ENCODE measurements around the gene RRP8.

Gene RRP8

DNA sequence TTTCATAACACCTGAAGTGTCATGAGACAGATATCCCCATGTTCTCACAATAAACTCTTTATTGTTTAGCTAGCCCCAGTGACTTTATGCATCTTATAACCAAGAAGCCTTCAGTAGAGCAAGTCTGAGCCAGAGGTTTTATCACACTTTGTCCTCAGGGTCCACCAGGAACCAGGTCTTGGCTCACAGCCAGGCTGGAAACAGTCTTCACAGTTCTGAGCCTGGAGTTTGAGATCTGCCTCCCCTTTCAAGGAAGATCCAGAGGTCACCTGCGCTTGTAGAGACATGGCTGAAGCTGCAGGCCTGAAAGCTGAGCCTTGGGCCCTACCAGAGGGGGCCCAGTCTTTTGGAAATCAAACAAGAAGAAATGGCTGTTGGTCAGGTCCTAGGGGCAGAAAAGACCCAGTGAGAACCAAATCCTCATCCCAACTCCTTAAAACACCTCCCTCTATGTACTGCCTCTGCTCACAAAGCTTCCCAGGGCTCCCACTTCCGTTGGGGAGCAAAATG lies 3.5 kb downstream of the RRP8 start:
- TF ChIP-seq, protein P1, sequence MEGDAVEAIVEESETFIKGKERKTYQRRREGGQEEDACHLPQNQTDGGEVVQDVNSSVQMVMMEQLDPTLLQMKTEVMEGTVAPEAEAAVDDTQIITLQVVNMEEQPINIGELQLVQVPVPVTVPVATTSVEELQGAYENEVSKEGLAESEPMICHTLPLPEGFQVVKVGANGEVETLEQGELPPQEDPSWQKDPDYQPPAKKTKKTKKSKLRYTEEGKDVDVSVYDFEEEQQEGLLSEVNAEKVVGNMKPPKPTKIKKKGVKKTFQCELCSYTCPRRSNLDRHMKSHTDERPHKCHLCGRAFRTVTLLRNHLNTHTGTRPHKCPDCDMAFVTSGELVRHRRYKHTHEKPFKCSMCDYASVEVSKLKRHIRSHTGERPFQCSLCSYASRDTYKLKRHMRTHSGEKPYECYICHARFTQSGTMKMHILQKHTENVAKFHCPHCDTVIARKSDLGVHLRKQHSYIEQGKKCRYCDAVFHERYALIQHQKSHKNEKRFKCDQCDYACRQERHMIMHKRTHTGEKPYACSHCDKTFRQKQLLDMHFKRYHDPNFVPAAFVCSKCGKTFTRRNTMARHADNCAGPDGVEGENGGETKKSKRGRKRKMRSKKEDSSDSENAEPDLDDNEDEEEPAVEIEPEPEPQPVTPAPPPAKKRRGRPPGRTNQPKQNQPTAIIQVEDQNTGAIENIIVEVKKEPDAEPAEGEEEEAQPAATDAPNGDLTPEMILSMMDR (IDR thresholded peaks at IDR 0.05): no peak

DNA sequence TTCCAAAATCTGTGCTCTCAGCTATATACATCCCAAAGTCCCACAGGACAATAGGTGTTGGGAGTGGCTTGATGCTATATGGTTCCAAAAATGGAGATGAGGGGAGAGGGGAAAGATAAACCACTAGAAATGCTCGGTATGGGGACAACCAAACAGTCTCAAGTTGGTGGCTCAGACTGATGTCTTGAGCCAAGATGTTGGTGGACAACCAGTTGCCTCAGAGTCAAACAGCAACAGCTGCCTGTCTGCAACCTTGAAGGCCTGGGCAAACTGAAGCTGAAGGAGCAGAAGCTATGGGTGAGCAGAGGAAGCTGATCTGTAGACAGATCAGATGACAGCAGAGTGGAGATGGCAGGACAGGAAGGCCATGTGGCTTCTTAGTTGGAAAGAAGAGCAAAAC lies 4.0 kb downstream of the RRP8 start:
- TF ChIP-seq, protein P1 (IDR thresholded peaks at IDR 0.05): no peak

DNA sequence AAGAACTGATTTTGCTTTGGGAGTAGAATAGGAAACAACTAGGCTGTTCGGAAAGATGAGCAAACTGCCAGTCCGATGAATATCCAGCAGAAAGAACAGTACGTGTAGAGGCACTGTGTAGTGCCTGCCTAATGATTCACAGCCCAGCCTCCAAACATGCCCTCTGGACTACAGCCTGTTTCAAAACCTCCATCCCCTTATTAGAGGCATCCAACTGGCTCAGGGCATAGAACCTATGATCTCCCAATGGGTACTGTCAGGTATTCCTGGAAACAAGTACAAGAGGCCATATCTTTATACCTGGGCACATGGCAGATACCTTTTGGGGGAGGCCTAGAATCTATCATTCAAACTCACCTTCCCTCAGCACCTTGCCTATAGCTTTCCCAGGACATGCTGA lies 4.9 kb downstream of the RRP8 start:
- TF ChIP-seq, protein P1 (IDR thresholded peaks at IDR 0.05): no peak

DNA sequence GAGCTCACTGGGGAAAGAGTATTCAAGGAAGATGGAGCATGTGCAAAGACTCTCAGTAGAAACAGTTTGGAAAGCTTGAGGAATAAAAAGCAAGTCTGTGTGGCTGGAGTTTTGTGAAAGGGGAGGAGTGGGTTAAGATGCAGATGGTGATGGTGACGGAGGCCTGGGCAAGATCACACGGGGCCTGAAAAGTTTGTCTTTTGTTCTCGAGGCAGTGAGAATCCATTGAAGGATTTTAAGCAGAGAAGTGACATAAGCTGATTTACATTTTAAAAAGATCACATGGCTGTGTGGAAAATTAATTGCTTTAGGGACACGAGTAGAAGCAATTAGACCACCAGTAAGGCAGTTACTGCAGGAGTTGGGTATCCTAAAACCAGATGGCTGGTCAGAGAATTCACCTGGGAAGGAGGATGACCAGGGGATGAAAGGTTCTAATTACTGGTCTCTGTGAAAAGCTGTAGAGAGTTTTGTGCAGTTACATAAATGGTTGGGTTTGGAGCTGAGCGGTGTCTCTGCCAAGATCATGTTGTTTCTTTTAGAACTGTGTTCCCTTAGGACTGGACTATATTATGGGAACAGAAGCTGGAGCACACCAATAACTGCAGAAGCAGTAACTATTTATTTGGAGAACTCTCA lies 7.1 kb downstream of the RRP8 start:
- TF ChIP-seq, protein P1 (IDR thresholded peaks at IDR 0.05): no peak

DNA sequence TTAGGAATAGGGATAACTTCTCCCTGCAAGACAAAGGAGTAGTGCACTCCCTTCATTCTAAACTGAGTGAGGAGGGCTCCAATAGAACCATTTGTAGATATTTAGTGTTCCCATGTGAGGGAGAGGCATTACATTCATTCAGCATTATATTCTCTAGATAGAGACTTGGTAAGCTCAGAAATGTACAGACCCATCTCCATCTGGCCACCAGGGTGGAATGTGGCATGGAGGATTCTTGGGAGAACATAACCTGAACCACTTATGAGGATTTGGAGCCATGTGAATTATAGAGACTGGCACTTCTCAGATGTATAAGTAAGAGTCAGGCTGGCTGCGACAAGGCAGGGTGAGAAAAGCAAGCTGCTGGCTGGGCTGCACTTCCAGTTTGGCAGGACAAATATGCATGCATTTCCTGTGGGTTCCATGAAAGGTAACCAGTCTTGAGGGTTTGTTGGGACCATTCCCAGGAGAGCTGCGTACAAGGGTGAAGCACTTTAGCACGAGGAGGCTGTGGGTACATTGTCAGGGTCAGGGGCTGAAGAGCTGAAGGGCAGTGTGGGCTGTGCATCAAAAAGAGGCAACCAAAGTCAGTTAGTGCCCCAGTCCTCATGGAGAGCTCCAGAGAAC lies 9.2 kb downstream of the RRP8 start:
- TF ChIP-seq, protein P1 (IDR thresholded peaks at IDR 0.05): no peak

DNA sequence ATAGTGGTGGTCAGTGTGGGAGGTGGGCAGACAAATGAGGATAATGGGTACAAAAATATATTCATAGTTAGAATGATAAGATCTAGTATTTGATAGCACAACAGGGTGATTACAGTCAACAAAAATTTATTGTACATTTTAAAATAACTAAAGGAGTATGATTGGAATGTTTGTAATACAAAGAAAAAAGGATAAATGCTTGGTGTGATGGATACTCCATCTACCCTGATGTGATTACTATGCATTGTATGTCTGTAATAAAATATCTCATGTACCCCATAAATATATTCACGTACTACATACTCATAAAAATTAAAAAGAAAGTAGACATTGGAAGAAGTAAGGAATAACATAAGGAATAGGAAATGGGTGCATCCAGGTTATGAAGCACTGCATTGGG lies 15.4 kb downstream of the RRP8 start:
- TF ChIP-seq, protein P1 (IDR thresholded peaks at IDR 0.05): no peak

DNA sequence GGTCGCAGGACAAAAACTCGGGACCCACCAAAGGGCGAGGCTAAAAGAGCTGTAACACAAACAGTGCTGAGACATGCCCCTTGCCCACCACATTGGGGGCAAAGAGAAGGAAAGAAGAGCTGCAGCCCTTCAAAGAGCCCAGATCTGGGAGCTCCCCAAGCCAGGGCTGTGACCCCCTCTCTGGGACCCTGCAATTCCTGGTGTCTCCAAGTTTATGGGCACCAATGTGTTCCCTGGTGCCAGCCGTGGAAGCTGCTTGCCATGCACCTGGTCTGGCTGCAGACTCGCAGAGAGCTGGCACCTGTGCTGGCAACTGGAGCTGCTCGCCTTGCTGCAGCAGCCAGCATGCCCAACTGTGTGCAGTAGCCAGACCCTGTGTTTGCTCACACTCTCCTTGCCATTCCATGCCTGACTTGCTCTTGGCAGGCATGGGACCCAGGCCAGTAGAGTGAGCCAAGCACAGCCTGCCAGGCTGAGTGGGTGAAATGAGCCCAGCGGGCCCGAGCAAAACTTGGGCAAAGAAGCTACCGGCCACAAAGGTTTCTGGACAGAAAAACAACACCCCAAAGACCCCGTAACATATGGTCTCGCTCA lies 16.0 kb downstream of the RRP8 start:
- TF ChIP-seq, protein P1 (IDR thresholded peaks at IDR 0.05): no peak
